ENCODE results near the gene PCSK7.

PCSK7 gene

DNA sequence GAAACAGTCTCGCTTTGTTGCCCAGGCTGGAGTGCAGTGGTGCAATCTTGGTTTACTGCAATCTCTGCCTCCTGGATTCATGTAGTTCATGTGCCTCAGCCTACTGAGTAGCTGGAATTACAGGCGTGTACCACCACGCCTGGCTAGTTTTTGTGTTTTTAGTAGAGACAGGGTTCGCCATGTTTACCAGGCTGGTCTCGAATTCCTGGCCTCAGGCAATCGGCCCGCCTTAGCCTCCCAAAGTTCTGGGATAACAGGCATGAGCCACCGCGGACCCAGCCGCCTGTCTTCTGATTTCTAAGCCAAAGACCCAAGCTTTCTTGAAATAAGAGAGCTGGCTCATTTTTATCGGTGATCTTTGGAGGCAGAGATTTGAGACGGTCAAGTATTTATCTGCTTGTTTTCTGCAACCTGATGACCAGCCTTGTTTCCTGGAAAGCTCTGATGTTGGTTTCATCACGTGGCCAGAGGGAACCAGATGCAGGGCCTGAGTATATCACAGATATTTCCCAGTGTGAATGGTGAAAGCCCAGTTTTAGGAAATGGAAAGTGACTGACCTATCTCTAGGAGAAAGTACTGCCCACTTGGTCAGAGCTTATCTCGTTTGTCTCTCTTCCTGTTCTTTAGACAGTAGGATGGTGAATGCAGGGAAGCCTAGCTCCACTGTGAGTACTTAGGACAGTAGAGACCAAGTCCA, 59.0 kb downstream of the PCSK7 start:
- H3K9me3 ChIP-seq (ENCODE audit: control insufficient read depth, low read length) = no peaks in the 10 kb centered on the region
- H3K27me3 ChIP-seq (ENCODE audit: control insufficient read depth, insufficient read depth, low read length) = no peaks in the 10 kb centered on the region
- H3K4me2 ChIP-seq (ENCODE audit: low read length) = no peak overlapping the region
- no peaks in the 10 kb centered on the region for H3K36me3 ChIP-seq (ENCODE audit: control insufficient read depth, insufficient read depth, low read length)
- peak overlapping the region; percentile 61 for H3K27ac ChIP-seq
- TF ChIP-seq, protein P1, sequence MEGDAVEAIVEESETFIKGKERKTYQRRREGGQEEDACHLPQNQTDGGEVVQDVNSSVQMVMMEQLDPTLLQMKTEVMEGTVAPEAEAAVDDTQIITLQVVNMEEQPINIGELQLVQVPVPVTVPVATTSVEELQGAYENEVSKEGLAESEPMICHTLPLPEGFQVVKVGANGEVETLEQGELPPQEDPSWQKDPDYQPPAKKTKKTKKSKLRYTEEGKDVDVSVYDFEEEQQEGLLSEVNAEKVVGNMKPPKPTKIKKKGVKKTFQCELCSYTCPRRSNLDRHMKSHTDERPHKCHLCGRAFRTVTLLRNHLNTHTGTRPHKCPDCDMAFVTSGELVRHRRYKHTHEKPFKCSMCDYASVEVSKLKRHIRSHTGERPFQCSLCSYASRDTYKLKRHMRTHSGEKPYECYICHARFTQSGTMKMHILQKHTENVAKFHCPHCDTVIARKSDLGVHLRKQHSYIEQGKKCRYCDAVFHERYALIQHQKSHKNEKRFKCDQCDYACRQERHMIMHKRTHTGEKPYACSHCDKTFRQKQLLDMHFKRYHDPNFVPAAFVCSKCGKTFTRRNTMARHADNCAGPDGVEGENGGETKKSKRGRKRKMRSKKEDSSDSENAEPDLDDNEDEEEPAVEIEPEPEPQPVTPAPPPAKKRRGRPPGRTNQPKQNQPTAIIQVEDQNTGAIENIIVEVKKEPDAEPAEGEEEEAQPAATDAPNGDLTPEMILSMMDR (IDR thresholded peaks at IDR 0.05) = no peak
- H2AFZ ChIP-seq = no peak overlapping the region
- no peak overlapping the region for H3K4me3 ChIP-seq (ENCODE audit: low read depth, low read length)
- H3K79me2 ChIP-seq = no peaks in the 10 kb centered on the region
- H3K4me1 ChIP-seq = no peaks in the 10 kb centered on the region
- no peak overlapping the region for H3K9ac ChIP-seq

DNA sequence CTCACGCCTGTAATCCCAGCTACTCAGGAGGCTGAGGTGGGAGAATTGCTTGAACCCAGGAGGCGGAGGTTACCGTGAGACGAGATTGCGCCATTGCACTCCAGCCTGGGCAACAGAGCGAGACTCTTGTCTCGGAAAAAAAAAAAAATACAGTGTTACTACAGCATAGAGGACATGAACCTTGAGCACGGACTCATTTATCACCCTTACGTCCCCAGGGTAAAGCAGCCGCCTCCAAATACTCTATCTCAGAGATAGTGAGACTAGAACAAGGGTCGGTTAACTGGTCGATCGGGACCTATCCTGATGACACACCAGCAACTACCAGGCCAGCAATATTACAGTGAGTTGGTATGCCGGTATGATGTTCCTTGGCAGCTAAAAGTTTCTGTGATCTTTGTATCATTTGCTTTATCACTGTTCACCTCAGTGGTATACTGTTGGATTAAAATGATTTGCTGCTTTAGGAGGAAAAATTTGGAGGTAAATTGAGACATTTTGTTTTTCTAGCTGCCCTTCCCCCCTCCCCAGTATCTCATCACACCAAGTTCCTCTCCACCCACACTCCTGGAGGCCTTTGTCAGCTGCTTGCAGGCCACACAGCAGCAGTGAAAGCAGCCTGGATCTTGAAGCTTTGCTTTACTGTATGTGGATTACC, 60.3 kb downstream of the PCSK7 start:
- Histone ChIP-seq H3K4me1 (no peaks in the 10 kb centered on the region), H3K4me2 (ENCODE audit: low read length) (no peak overlapping the region), H2AFZ (no peak overlapping the region), H3K27ac (no peak overlapping the region), H3K9me3 (ENCODE audit: control insufficient read depth, low read length) (no peaks in the 10 kb centered on the region), H3K27me3 (ENCODE audit: control insufficient read depth, insufficient read depth, low read length) (no peaks in the 10 kb centered on the region), H3K36me3 (ENCODE audit: control insufficient read depth, insufficient read depth, low read length) (no peaks in the 10 kb centered on the region), H3K79me2 (no peaks in the 10 kb centered on the region), H3K4me3 (ENCODE audit: low read depth, low read length) (no peak overlapping the region), H3K9ac (no peak overlapping the region)
- TF ChIP-seq, protein P1 (IDR thresholded peaks at IDR 0.05) = no peak

DNA sequence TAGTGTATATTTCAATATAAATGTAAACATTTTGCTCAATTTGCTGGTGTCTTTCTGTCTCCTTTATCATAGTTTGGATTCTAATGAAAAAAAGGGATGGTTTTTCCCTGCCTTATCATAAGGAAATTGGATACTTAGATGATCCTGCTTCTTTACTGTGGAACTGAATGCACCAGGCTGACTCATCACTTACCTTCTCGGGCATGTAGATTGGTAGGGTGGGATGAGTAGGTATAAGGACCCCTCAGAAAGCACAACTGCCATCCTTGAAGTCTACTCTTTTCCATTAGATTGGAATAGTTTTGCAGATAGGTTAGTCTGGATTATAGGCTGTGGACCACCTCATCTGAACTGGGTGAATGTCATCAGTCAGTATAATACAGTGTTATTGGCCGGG, 60.9 kb downstream of the PCSK7 start:
- TF ChIP-seq, protein P1 (IDR thresholded peaks at IDR 0.05) = no peak
- no peaks in the 10 kb centered on the region for H3K79me2 ChIP-seq
- no peak overlapping the region for H3K27ac ChIP-seq
- H2AFZ ChIP-seq = no peak overlapping the region
- no peak overlapping the region for H3K4me2 ChIP-seq (ENCODE audit: low read length)
- no peaks in the 10 kb centered on the region for H3K4me1 ChIP-seq
- H3K36me3 ChIP-seq (ENCODE audit: control insufficient read depth, insufficient read depth, low read length) = no peaks in the 10 kb centered on the region
- H3K4me3 ChIP-seq (ENCODE audit: low read depth, low read length) = no peak overlapping the region
- no peaks in the 10 kb centered on the region for H3K9me3 ChIP-seq (ENCODE audit: control insufficient read depth, low read length)
- H3K9ac ChIP-seq = no peak overlapping the region
- H3K27me3 ChIP-seq (ENCODE audit: control insufficient read depth, insufficient read depth, low read length) = no peaks in the 10 kb centered on the region

DNA sequence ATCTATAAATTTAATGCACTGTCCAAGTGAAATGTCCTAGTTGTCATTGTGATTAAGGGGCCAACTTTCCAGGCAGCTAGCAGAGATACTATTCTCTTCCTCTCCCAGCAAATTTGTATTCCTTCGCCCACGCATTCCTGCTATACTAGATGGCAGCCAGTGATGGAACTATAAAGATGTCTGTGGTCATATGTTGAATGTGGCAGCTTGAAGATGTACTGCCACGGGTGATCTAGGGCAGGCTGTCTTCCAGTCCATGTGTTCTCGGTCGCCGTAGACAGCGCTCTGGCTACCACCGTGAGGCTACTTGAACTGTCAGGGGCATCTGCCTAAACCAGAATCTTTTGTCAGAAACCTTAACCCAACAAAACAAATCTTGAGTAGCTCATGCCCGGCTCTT, 61.7 kb downstream of the PCSK7 start:
- H3K36me3 ChIP-seq (ENCODE audit: control insufficient read depth, insufficient read depth, low read length) = no peaks in the 10 kb centered on the region
- no peaks in the 10 kb centered on the region for H3K27me3 ChIP-seq (ENCODE audit: control insufficient read depth, insufficient read depth, low read length)
- H3K4me2 ChIP-seq (ENCODE audit: low read length) = no peak overlapping the region
- no peaks in the 10 kb centered on the region for H3K79me2 ChIP-seq
- H3K4me1 ChIP-seq = no peaks in the 10 kb centered on the region
- no peak overlapping the region for H3K27ac ChIP-seq
- TF ChIP-seq, protein P1 (IDR thresholded peaks at IDR 0.05) = no peak
- no peak overlapping the region for H3K9ac ChIP-seq
- no peak overlapping the region for H3K4me3 ChIP-seq (ENCODE audit: low read depth, low read length)
- H2AFZ ChIP-seq = no peak overlapping the region
- H3K9me3 ChIP-seq (ENCODE audit: control insufficient read depth, low read length) = no peaks in the 10 kb centered on the region

DNA sequence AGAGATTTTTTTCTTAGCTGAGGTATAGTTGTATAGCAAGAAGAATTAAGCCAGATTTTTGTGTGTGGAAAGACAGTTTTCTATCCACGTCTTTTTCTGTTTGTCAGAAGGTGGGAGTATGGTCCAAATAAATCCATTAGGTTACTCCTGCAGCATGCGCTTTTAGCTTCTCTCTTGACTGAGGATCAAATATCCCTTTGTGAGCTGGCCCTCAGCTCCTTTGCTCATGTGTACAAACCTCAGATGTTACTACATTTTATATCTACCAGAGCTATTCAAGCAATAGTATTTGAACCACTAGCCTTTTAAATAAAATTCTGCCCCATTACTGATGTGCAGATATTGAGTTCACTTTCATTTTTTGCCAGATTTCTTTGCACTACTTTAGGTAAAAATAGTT, 62.1 kb downstream of the PCSK7 start:
- no peak overlapping the region for H3K4me2 ChIP-seq (ENCODE audit: low read length)
- no peak overlapping the region for H3K27ac ChIP-seq
- H3K4me1 ChIP-seq = no peaks in the 10 kb centered on the region
- H3K27me3 ChIP-seq (ENCODE audit: control insufficient read depth, insufficient read depth, low read length) = no peaks in the 10 kb centered on the region
- no peak overlapping the region for H3K9ac ChIP-seq
- no peaks in the 10 kb centered on the region for H3K9me3 ChIP-seq (ENCODE audit: control insufficient read depth, low read length)
- no peaks in the 10 kb centered on the region for H3K79me2 ChIP-seq
- H2AFZ ChIP-seq = no peak overlapping the region
- H3K4me3 ChIP-seq (ENCODE audit: low read depth, low read length) = no peak overlapping the region
- H3K36me3 ChIP-seq (ENCODE audit: control insufficient read depth, insufficient read depth, low read length) = no peaks in the 10 kb centered on the region
- TF ChIP-seq, protein P1 (IDR thresholded peaks at IDR 0.05) = no peak

All from parathyroid adenoma (tissue), 2 donors.